Ureter (tissue), 1 donor: Measurements from ENCODE around the gene METTL3. TPM values are rescaled to one million over a fixed set of nuclear protein-coding genes. Genes with fewer than 3 reads are reported as not detected.
"Not testable (repeated sequence)": the region's sequence is repeated elsewhere in the genome, so short reads cannot be mapped to it uniquely, and the experiment has no call there.

ENCODE experiments used
- DNase-seq: peaks from one replicate; pipeline ENCODE4 v3.0.0-alpha.2; 2020; ENCODE audit warnings: low spot score
- total RNA-seq: library from RNA; stranded (reverse); gene quantifications from one replicate; pipeline ENCODE4 v1.2.4, GENCODE V29; 2023
- donor health status: DM: yes; HTN: yes; CAD: no.

METTL3 gene
- total RNA-seq, result 63.3 TPM

GRCh38 chr14:21510735-21511657, at the start of gene METTL3:
TSS of gene METTL3 (minus strand) at chr14:21511340. CDS start at chr14:21511223, 117 bp downstream.
- peak; percentile 97 for DNase-seq

GRCh38 chr14:21558703-21559170, 47.6 kb upstream of the METTL3 start:
- no peak for DNase-seq

- peak; percentile 84 for DNase-seq
Observed at GRCh38 chr14:21557084-21557901, 46.2 kb upstream of the METTL3 start.

GRCh38 chr14:21556378-21557083, 45.4 kb upstream of the METTL3 start:
- DNase-seq, result no peak

GRCh38 chr14:21553266-21553665, 42.1 kb upstream of the METTL3 start:
- DNase-seq, result no peak

- not testable (repeated sequence) for DNase-seq
Observed at GRCh38 chr14:21544588-21544987, 33.4 kb upstream of the METTL3 start.

- no peak for DNase-seq
Observed at GRCh38 chr14:21543963-21544362, 32.8 kb upstream of the METTL3 start.

- DNase-seq, result no peak
Observed at GRCh38 chr14:21543521-21543960, 32.4 kb upstream of the METTL3 start.

- no peak for DNase-seq
Observed at GRCh38 chr14:21541413-21542074, 30.4 kb upstream of the METTL3 start.

GRCh38 chr14:21539189-21539940, 28.2 kb upstream of the METTL3 start:
- no peak for DNase-seq

- DNase-seq, result no peak
Observed at GRCh38 chr14:21537090-21537424, 25.9 kb upstream of the METTL3 start.

- no peak for DNase-seq
Observed at GRCh38 chr14:21536418-21537089, 25.4 kb upstream of the METTL3 start.

- no peak for DNase-seq
Observed at GRCh38 chr14:21535545-21536417, 24.6 kb upstream of the METTL3 start.

GRCh38 chr14:21534576-21534975, 23.4 kb upstream of the METTL3 start:
- DNase-seq, result no peak

- DNase-seq, result no peak
Observed at GRCh38 chr14:21533294-21533693, 22.2 kb upstream of the METTL3 start.

- no peak for DNase-seq
Observed at GRCh38 chr14:21529515-21529914, 18.4 kb upstream of the METTL3 start.

GRCh38 chr14:21528381-21529348, 17.5 kb upstream of the METTL3 start:
- DNase-seq, result no peak

- DNase-seq, result no peak
Observed at GRCh38 chr14:21527318-21527679, 16.2 kb upstream of the METTL3 start.
